IPS-20b (cell line): ENCODE results near the gene NDE1.
"Not testable (repeated sequence)": the region's sequence is repeated elsewhere in the genome, so short reads cannot be mapped to it uniquely, and the experiment has no call there.

Source experiments
- H3K27ac ChIP-seq: one replicate; pipeline ENCODE4 v1.5.1; 2013; ENCODE audit warnings: low read length
- H3K27me3 ChIP-seq: 2 replicates; pipeline ENCODE4 v1.6.1; 2013; ENCODE audit warnings: mild to moderate bottlenecking, low read length, inconsistent platforms; ENCODE audit not compliant: insufficient read depth
- H3K36me3 ChIP-seq: 2 replicates; pipeline ENCODE4 v1.6.1; 2013; ENCODE audit warnings: low read depth, mild to moderate bottlenecking, inconsistent platforms, low read length, moderate library complexity; ENCODE audit not compliant: insufficient read depth
- H3K4me1 ChIP-seq: 2 replicates; pipeline ENCODE4 v1.6.1; 2013; ENCODE audit warnings: mild to moderate bottlenecking, control low read depth, inconsistent platforms, low read length, moderate library complexity; ENCODE audit not compliant: insufficient read depth
- H3K4me3 ChIP-seq: 2 replicates; pipeline ENCODE4 v1.5.1; 2013; ENCODE audit warnings: mild to moderate bottlenecking, low read length, inconsistent platforms
- H3K9ac ChIP-seq: 2 replicates; pipeline ENCODE4 v1.6.1; 2013; ENCODE audit warnings: low read depth, mild to moderate bottlenecking, inconsistent platforms, low read length, moderate library complexity
- H3K9me3 ChIP-seq: 2 replicates; pipeline ENCODE4 v1.6.1; 2013; ENCODE audit warnings: mild to moderate bottlenecking, low read depth, low read length, inconsistent platforms; ENCODE audit not compliant: insufficient read depth

The NDE1 gene

DNA sequence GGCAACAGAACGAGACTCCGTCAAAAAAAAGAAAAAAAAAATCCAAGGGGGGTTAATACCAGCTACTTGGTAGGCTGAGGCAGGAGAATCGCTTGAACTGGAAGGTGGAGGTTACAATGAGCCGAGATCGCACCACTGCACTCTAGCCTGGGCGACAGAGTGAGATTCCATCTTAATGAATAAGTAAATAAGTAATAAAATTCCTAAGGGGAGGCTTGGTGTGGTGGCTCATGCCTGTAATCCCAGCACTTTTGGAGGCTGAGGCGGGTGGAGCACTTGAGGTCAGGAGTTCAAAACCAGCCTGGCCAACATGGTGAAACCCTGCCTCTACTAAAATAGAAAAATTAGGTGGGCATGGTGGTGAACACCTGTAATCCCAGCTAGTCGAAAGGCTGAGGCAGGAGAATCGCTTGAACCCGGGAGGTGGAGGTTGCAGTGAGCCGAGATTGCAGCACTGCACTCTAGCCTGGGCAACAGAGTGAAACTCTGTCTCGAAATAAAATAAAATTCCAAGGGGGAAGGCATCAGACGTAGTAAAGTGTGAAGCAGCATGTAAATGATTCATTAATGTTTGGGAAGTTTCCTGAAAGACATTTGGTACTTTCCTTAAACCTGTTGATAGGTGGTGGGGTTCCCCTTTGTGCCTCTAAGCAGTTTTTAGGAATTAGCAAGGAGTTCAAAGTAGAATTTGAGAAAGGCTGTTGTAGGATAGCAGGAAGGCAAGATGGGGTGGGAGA is 3.3 kb upstream of the NDE1 start:
- peaks cover 11% of the 10 kb centered on the region for H3K4me1 ChIP-seq
- not testable (repeated sequence) for H3K4me3 ChIP-seq, H3K27me3 ChIP-seq, H3K27ac ChIP-seq, H3K9me3 ChIP-seq, H3K9ac ChIP-seq, H3K36me3 ChIP-seq

DNA sequence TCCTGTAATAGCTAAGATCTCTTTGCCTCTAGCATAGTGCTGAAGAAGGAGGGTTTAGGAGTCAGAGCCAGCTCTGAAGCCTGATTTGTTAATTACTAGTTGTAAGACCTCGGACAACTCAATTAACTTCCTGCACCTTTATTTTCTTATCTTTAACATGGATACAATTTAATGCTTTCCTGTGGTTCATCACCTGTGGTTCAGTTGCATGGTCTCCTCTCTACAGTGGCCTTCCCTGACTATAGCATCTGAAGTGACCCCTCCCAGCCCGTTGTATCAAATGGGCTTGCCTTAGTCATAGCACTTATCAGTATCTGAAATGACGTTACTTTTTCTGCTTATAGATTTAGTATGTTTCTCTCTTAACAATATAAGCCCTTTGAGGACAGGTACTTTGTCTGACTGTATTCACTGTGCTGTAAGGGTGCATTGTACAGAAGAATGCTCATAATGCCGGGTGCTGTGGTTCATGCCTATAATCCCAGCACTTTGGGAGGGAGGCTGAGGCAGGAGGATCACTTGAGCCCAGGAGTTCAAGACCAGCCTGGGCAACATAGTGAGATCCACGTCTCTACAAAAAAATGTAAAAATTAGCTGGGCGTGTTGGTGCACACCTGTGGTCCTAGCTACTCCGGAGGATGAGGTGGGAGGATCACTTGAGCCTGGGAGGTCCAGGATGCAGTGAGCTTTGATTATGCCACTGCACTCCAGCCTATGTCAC is 2.6 kb upstream of the NDE1 start:
- Histone ChIP-seq H3K27me3 (no peaks in the 10 kb centered on the region), H3K4me1 (peaks cover 9% of the 10 kb centered on the region; the same call in 1 of the 2 replicates), H3K36me3 (0 out of 2 replicates have a peak, but pooled peaks cover 3% of the 10 kb centered on the region), H3K27ac (no peak overlapping the region), H3K4me3 (no peak overlapping the region), H3K9me3 (no peaks in the 10 kb centered on the region), H3K9ac (no peak overlapping the region)

GRCh38 chr16:15648135-15648730 is 1.8 kb upstream of the NDE1 start:
- no peak overlapping the region for H3K27ac ChIP-seq
- no peak overlapping the region for H3K4me3 ChIP-seq
- no peak overlapping the region for H3K9ac ChIP-seq
- H3K27me3 ChIP-seq = no peaks in the 10 kb centered on the region
- H3K36me3 ChIP-seq = 0 out of 2 replicates have a peak, but pooled peaks cover 3% of the 10 kb centered on the region
- H3K4me1 ChIP-seq = peaks cover 9% of the 10 kb centered on the region; the same call in 1 of the 2 replicates
- no peaks in the 10 kb centered on the region for H3K9me3 ChIP-seq

- Histone ChIP-seq H3K4me3 (peak overlapping the region; percentile 65), H3K9ac (peak overlapping the region; percentile 35; the same call in 1 of the 2 replicates)
- H3K4me1 ChIP-seq, H3K27ac ChIP-seq, H3K27me3 ChIP-seq, H3K36me3 ChIP-seq, H3K9me3 ChIP-seq: not testable (repeated sequence)
These were observed 734 bp upstream of the NDE1 start for GRCh38 chr16:15649311-15649710.

DNA sequence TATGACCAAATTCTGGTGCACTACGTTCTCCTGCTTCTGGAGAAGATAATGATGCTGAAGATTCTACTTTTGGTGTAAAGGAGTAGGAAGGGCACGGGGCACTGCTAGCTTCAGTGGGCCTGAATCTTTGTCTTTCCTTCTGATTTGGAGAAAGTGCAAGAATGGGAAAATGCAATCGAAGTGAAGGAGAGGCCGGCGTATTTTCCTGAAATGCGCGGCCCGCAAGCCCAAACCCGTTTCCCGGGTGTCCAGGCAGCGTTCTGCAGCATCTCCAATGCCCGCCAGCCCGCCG is 372 bp upstream of the NDE1 start:
- 0 out of 2 replicates have a peak, but pooled peaks cover 3% of the 10 kb centered on the region for H3K36me3 ChIP-seq
- no peak overlapping the region for H3K27ac ChIP-seq
- H3K9ac ChIP-seq = peak overlapping the region; percentile 35; the same call in 1 of the 2 replicates
- no peaks in the 10 kb centered on the region for H3K9me3 ChIP-seq
- H3K27me3 ChIP-seq = no peaks in the 10 kb centered on the region
- peaks cover 3% of the 10 kb centered on the region; the same call in 1 of the 2 replicates for H3K4me1 ChIP-seq
- peak overlapping the region; percentile 65 for H3K4me3 ChIP-seq

- H3K27me3 ChIP-seq = no peaks in the 10 kb centered on the region
- no peaks in the 10 kb centered on the region for H3K9me3 ChIP-seq
- peak overlapping the region; percentile 87 for H3K4me3 ChIP-seq
- no peak overlapping the region for H3K27ac ChIP-seq
- H3K36me3 ChIP-seq = 0 out of 2 replicates have a peak, but pooled peaks cover 3% of the 10 kb centered on the region
- peak overlapping the region; percentile 76 for H3K9ac ChIP-seq
- peaks cover 3% of the 10 kb centered on the region; the same call in 1 of the 2 replicates for H3K4me1 ChIP-seq
These were observed 690 bp downstream of the NDE1 start for GRCh38 chr16:15650698-15651171.

- H3K9ac ChIP-seq = no peak overlapping the region
- 0 out of 2 replicates have a peak, but pooled peaks cover 3% of the 10 kb centered on the region for H3K36me3 ChIP-seq
- H3K27ac ChIP-seq = no peak overlapping the region
- no peaks in the 10 kb centered on the region for H3K9me3 ChIP-seq
- peaks cover 3% of the 10 kb centered on the region; the same call in 1 of the 2 replicates for H3K4me1 ChIP-seq
- no peak overlapping the region for H3K4me3 ChIP-seq
- H3K27me3 ChIP-seq = no peaks in the 10 kb centered on the region
These were observed 2.4 kb downstream of the NDE1 start for GRCh38 chr16:15652293-15653001.

- Histone ChIP-seq H3K27ac (no peak overlapping the region), H3K4me1 (peaks cover 3% of the 10 kb centered on the region; the same call in 1 of the 2 replicates), H3K9me3 (no peaks in the 10 kb centered on the region), H3K4me3 (no peak overlapping the region), H3K36me3 (0 out of 2 replicates have a peak, but pooled peaks cover 3% of the 10 kb centered on the region), H3K9ac (no peak overlapping the region), H3K27me3 (no peaks in the 10 kb centered on the region)
These were observed 3.2 kb downstream of the NDE1 start for GRCh38 chr16:15653227-15653626.

DNA sequence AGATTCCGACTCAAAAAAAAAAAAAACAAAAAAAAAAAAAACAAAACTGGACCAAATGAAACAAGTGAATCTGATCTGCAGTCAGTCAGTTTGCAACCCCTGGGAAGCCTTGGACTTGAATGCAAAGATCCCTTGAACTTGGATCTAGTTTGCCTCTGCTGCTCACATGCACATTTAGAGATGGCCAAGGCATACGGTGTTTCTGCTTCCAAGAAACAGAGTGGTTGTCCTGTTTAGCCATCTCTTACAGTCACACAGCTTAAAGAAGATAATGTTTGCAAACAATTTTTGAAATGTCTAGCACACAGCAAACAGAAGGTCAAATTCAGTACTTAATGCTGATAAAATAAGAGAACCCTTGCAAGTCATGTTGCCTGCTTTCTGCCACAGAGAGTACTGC is 4.5 kb downstream of the NDE1 start:
- H3K9ac ChIP-seq = no peak overlapping the region
- H3K27me3 ChIP-seq = no peaks in the 10 kb centered on the region
- 0 out of 2 replicates have a peak, but pooled peaks cover 3% of the 10 kb centered on the region for H3K36me3 ChIP-seq
- H3K4me3 ChIP-seq = no peak overlapping the region
- peaks cover 3% of the 10 kb centered on the region; the same call in 1 of the 2 replicates for H3K4me1 ChIP-seq
- H3K27ac ChIP-seq = no peak overlapping the region
- no peaks in the 10 kb centered on the region for H3K9me3 ChIP-seq

DNA sequence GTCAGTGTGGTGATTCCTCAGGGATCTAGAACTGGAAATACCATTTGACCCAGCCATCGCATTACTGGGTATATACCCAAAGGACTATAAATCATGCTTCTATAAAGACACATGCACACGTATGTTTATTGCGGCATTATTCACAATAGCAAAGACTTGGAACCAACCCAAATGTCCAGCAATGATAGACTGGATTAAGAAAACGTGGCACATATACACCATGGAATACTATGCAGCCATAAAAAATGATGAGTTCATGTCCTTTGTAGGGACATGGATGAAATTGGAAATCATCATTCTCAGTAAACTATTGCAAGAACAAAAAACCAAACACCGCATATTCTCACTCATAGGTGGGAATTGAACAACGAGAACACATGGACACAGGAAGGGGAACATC is 5.5 kb downstream of the NDE1 start:
- not testable (repeated sequence) for H3K9ac ChIP-seq, H3K9me3 ChIP-seq, H3K27ac ChIP-seq, H3K27me3 ChIP-seq, H3K4me1 ChIP-seq, H3K36me3 ChIP-seq, H3K4me3 ChIP-seq

DNA sequence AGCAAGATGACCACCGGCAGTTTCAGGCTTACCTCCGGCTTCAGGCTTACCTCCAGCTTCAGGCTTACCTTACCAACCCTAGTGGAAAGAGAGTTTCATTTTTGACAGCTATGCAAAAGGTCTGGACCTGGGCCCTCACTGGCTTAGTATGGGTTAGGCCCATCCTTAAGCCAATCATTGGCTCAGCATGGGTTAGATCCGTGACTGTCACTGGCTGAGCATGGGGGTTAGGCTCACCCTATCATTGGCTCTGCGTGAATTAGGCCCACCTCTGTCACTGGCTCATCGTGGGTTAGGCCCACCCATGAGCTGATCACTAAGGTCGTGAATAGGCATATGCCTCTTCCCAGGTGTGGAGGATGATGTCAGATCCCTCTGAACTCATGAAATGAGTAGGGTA is 8.1 kb downstream of the NDE1 start:
- Histone ChIP-seq H3K27me3 (no peaks in the 10 kb centered on the region), H3K4me1 (no peaks in the 10 kb centered on the region), H3K4me3 (no peak overlapping the region), H3K27ac (no peak overlapping the region), H3K9me3 (no peaks in the 10 kb centered on the region), H3K9ac (no peak overlapping the region), H3K36me3 (no peaks in the 10 kb centered on the region)
